GM21723 (cell line): ENCODE measurements around the gene DOCK11.
A peak's percentile ranks its signal among the peaks of the same experiment; 100 is the strongest.

Experiments used
- ATAC-seq: cut with Tn5 transposase; IDR thresholded peaks from one replicate; pipeline ENCODE4 v1.9.1; 2021; ENCODE audit warnings: mild to moderate bottlenecking, moderate library complexity; ENCODE audit not compliant: unreplicated experiment

Gene DOCK11

DNA sequence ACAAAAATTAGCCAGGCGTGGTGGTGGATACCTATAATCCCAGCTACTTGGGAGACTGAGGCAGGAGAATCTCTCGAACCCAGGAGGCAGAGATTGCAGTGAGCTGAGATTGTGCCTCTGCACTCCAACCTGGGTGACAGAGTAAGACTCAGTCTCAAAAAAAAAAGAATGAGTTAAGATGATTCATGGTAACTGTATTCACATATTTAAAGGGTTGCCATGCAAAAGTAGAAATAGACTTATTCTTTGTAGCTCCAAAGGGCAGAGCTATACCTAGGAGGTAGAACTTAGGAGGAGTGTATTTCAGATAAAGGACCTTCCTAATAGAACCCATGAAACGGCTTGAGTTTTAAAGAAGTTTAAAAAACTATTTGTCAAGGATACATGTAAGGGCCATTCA lies 127.4 kb downstream of the DOCK11 start:
- no peak for ATAC-seq

DNA sequence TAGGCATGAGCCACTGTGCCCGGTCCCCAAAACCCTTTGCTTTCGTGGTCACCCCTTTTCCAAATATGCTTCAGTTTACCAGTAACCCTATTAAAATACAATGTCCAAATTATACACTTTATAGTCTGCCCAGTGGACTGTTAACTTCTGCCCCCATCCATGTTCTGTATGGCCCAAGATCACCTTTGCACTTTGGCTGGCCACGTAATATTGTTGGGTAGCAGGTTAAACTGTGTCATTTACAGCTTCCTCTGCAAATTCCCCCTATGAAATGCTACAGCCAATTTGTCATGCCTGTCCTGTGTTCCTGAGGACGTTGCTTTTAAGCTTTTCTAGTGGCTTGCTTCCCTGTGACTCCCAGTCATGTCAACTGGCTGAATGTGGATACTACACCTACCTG lies 130.7 kb downstream of the DOCK11 start:
- no peak for ATAC-seq

DNA sequence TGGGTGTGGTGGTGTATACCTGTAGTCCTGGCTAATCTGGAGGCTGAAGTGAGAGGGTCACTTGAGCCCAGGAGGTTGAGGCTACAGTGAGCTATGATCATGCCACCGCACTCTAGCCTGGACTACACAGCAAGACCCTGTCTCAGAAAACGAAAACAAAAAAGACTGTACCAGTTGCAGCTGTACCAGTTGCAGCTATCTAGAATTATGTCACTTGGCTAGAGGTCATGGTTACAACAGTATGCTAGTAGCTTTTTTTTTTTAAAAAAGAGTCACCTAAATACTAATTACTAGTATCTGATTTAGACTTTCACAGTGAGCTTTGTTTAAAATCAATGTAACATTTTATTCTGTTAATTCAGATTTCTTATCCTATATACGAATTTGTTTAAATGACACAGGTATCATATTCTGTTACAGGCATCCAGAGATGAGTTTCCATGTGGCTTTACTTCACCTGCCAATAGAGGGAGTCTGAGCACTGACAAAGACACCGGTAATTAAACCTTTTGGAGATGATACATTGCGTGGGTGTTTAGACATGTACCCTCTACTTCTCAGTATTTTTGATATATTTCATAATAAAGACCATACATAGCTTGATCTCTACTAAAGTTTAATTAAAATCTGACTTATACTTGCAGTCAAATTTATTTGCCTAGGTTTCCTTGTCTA lies 131.6 kb downstream of the DOCK11 start:
- no peak for ATAC-seq

DNA sequence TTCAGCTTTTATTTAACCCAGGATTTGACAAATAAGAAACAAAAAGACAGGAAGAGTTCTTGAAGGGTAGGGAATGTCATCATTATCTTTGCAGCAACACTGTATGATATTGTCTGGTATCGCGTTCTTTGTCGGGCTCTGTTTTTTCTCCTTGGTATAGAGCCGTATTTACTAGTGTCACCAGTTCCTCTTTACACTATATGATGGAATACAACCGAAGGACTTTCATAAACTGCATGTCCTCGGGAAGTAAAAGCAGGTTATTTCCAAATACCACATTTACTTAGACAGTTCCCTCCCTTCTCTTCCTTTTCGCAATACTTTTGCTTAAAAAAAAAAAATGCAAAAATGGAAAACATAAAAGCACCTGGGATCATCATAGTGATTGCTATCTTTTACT lies 135.2 kb downstream of the DOCK11 start:
- no peak for ATAC-seq

DNA sequence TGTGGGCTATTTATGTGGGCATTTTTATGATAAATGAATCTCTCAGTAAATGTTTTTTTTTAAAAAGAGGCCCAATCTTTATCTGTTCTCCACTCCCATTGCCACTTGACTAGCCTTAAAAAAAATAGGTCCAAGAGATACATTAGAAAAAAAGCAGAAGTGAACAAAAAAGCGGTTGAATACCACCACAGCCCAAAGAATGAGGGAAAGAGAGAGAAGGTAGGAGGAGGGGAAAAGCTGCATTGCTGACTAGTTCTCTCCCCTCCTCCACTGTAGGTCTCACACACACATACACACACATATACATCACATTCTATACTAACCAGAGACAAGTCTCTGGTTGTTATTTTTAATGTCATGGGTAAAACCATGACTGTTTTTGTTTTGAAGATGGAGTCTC lies 136.0 kb downstream of the DOCK11 start:
- ATAC-seq: peak; percentile 66

DNA sequence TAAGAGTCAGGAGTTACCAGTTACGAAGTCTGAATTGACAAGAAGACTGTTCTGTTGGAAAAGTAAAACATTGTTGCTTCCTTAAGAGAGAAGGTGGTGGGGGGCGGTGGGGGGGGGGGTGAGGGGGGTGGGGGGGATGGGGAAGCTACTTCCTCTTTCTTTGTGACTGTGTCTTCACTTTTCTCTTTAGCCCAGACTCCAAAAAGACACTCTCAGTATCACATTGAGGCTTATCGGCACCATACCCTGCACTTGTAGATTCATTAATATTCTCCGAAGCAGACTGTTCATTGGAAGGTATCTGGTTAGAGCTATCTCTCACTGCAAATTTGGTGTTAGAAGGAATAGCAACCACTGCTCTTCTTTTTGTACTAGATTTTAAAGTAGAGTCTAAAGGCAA lies 137.2 kb downstream of the DOCK11 start:
- no peak for ATAC-seq

DNA sequence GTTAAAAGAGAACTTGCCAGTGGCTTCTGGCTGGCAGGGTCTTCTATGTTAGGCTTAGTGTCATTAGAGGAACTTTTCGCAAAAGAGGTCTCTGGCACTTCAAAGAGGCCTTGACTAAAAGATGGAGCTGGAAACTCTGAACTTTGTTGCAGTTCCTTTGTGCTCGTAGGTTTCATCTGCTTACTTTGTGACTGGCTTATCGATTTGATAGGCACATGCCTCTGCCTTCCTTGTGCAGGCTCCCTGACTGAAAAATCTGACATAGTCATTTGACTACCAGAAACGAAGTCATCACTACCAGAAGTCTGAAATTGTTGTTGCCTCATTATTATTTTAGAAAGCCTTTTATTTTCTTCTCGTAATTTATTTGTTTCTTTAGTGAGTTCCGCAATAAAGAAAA lies 137.9 kb downstream of the DOCK11 start:
- ATAC-seq: no peak

DNA sequence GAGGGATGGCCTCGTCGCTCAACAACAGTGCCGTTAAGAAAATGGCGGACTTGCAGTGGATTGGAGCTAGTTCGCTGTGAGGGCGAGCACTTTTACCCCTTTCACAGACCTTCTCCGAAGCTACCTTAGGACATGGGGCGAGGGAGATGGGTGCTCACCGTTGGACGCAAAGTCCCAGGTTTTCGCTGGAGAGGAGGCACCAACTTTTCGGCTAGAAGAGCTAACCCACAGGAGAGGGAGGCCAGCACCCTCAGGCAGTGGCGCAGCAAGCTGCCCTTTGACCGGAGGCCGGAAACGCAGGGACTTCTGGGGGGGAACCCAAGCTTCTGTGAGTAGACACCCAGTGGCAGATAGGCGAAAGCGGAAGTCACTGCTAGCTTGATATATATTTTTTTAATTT lies 138.7 kb downstream of the DOCK11 start:
- no peak for ATAC-seq

DNA sequence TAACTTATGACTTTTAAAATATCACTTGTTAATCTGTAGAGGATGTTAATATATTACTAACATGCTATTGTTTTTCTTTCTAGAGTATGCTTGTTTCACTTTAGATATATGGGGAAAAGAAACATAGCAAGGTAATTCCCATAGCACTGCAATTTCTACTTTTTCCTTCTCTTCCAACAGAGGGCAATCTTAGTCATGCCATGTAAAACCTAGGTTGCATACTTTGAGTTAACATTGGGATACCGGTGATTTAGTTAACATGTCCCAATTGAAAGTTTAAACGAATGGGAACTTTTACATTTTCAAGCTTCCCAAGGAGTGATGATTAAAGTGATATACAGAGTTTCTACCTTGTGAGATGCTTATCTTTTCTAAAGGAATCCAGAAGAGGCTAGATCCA lies 142.4 kb downstream of the DOCK11 start:
- no peak for ATAC-seq

DNA sequence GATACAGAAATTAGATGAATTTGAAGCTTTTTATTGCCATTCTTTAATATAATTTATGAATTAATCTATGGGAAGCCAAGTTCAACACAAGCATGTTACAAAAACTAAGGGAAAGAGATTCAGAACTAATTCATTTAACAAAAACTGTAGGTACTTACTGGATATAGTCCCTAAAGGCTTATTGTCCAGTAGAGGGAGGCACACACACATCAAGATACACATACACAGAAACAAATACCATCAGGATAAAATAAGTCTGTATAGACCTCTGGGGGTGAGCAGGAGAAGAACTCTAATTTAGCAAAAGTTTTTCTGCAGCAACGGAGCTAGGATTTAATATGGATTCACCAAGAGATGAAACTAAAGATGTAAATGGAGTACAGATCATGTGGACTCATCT lies 148.8 kb downstream of the DOCK11 start:
- no peak for ATAC-seq

DNA sequence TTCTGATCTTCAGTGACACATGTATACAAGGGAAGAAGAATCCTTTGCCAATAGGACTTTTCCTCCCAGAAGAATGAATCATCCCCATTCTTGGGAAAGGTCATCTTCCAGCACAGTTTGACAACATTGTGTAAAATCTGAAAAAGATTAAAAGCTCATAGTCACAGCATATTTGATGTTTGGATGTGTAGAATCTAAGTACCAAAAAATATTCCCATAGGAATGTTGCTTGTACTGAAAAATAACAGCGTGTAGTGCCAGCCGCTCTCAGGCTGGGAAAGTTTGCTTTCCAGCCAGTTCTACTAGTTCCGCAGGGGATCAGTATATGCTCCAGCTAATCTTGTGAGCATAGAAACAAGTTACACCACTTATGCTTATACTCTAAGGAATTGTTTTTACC lies 157.1 kb downstream of the DOCK11 start:
- ATAC-seq: no peak

DNA sequence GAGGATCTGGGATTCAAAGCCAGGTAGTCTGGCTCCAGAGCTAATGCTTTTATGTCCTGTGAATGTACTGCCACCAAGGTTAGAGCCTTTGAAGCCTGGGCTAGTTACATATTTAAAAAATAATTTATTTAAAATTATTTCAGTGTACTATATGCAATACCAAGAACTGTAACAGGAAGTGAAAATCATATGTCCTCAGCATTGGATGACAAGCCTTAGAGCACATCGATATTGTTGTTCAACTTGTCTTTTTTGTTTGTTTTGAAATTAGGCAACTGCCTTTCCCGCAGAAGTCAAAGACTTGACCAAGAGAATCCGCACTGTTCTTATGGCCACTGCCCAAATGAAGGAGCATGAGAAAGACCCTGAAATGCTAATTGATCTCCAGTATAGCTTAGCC lies 158.7 kb downstream of the DOCK11 start:
- ATAC-seq: no peak

DNA sequence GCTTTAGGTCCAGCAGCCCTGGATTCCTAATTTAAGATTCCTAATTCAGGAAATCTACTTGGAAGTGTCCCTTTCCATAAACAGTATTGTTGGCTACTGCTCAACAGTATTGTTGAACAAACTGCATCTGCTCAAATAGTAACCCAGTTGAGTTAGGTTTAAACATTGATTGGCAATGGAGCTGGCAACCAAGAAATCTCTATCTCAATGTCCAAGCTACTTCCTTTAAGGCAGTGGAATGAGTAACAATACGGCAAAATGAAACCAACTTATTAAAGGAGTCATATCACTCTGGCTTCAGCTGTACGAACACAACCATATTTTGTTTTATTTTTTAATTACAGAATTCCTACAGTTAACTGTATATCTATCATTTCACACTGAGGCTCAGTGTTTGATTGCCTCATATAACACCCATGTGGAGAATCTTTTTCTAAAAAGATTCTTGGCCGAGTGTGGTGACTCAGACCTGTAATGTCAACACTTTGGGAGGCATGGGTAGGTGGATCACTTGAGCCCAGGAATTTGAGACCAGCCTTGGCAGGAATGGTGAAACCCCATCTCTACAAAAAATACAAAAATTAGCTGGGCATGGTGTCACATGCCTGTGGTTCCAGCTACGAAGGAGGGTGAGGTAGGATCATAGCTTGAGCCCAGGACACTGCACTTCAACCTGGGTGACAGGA lies 160.1 kb downstream of the DOCK11 start:
- no peak for ATAC-seq

DNA sequence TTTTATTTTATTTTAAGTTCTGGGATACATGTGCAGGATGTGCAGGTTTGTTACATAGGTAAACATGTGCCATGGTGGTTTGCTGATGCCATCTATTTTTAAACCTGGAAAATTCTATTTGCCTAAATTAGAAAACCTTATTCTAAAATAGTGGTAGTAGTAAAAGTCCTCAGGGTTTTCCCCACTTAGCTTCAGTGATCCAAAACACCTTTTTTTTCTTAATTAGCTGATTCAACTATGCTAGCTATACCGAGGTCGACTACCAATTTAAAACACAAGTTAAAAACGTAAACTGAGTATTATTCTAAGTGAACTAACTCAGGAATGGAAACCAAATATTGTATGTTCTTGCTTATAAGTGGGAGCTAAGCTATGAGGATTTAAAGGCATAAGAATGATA lies 161.8 kb downstream of the DOCK11 start:
- ATAC-seq: no peak

DNA sequence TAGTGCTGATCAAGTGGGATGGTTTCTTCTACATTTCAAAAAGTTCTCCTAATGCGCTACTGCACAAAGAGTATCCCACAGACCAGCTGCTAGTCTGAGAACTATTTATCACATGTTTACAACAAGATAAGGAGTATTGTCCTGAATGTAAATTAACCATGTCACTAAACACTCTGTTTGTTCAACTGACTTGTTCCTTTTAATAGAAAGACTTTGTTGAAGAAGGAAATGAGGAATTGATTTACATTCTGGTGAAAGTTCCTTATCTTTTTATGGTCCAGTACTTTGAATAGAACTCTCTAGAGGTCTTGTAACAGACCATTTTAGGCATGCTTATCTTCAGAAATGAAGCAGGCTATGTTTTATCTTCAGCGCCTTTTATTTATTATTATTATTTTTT lies 164.5 kb downstream of the DOCK11 start:
- ATAC-seq: no peak

DNA sequence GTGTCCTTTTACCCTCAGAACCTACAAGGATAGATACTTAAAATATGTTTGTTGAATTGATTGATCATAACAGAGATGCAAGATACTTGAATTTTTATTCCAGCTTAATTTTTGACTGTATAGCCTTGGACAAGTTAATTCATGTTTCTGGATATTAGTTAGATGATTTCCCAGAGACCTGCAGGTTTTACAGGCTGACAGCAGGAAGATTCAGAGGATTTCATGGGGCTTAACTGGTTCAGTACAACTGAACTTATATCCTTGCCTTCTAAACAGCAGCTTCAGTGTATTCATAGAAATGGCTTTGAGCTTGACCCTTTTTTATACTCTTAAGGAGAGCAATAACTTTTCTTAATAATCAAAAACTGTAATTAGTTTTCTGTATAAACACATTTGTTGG lies 169.6 kb downstream of the DOCK11 start:
- no peak for ATAC-seq

DNA sequence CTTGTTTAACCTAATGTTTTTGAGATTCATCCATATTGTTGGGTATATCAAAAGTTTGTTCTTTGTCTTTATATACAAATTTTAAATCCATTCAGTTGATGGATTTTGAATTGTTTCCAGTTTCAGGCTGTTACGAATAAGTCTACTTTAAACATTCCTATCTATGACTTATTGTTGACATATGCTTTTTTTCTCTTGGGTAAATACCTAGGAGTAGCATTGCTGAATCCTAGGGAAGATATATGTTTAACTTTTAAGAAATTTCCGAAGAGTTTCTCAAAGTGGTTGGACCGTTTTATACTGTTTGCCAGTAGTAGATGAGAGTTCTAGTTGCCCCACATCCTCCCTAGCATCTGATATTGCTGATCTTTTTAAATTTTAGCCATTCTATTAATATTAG lies 170.9 kb downstream of the DOCK11 start:
- no peak for ATAC-seq

DNA sequence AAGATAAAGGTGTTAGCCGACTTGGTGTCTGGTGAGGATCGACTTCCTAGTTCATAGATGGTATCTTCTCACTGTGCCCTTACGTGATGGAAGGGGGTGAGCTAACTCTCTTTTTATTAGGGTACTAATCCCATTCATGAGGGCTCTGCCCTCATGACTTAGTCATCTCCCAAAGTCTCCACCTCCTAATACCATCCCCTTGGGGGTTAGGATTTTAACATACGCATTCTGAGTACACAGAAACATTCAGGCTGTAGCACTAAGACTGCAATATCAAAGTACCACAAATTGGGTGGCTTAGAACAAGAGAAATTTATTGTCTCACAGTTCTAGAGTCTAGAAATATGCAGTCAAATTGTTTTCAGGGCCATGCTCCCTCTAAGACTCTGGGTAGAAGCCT lies 173.8 kb downstream of the DOCK11 start:
- no peak for ATAC-seq

DNA sequence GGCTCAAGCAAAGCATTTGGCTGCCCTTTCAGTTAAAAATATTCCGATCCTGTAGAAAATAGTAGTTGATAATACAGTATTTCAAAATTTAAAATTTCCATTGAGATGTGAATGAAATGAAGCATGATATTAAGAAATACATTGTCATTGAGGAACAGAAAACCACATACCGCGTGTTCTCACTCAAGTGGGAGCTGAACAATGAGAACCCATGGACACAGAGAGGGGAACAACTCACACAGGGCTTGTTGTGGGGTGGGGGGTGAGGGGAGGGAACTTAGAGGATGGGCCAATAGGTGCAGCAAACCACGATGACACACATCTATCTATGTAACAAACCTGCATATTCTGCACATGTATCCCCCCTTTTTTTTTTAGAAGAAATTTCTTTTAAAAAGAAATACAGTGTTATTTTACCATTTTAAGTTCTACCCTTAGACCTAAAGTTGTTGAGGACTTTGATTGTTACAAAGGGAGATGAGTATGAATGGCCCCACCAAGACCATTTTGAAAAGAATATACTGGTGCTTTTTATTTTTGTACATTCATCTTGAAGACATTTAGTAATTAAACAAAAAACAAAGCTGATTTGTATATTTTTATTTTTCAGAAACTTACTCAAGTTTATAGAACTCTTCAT lies 179.8 kb downstream of the DOCK11 start:
- no peak for ATAC-seq

DNA sequence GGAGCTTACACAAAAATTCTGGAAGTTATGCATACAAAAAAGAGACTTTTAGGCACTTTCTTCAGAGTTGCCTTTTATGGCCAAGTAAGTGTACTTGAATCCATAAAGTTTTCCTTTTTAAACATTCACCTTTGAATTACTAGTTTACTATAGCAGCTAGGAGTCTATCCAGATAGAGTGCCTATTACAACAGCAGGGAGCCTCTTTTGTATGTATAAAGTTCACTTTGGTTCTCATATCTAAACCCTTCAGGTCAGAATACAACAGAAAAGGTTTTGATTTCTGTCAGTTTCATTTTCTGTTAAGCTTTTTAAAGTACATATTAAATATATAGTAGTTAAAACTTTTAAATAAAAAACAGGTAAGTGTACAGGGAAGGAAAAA lies 180.3 kb downstream of the DOCK11 start:
- no peak for ATAC-seq

DNA sequence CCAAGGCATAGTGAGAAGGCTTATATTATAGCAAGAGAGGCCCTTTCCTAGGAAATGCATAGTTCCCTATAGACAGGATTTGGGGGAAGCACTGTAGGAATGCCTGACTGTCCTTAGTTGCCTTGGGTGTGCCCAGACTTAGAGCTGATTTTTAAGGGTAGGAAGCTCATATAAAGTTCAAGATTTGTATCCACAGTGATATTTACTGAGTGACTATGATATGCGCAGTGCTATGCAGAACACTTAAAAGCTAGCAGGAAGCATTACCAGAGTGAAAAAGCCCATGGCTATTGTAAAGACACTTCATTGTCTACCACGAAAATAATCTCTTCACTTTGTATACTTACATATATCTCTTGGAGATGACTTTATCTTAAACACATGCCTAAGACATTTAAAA lies 181.7 kb downstream of the DOCK11 start:
- no peak for ATAC-seq

DNA sequence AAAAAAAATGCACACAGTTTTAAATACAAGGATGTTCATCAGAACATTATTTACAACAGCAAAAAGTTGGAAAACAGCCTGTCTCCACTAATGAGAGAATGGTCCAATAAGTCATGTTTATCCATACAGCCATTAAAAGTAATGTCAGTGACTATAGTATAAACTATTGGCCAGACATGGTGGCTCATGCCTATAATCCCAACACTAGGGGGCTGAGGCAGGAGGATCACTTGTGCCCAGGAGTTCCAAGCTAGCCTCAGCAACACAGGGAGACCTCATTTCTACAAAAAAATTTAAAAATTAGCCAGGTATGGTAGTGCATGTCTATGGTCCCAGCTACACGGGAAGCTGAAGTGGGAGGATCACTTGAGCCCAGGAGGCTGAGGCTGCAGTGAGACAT lies 183.7 kb downstream of the DOCK11 start:
- no peak for ATAC-seq
